ENCODE measurements around the gene HDAC1.

HDAC1 gene

DNA sequence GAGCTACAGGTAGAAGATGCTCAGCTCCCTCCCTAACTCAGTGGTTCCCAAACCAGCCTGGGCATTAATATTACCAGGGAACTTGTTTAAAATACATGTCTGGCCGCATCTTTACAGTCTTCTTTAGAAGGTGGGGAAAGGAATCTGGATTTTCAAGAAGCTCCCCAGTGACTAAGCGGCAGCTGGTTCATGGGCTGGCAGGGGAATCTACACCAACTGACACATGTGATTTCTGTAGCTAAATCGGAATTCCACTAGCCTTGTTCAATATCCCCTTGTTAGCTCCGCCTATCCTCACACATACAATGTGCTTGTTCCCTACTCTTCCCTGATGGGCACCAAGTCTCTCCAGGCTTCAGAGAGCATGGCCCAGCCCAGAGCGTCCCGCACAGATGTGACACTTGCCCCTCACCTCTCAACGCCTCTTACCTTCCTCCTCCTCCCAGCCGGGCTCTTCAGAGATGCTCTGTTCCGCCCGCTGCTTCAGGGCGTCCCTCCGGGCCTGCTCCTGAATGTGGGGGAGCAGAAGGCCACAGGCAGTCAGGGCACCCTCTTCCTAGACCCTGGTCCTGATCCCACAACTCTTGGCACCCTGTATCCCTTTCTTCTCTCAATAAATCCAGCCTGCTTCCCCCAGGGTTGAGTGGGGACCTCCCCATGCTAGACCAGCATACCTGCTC, 85.8 kb downstream of the HDAC1 start:
- DNase-seq, result no peak

DNA sequence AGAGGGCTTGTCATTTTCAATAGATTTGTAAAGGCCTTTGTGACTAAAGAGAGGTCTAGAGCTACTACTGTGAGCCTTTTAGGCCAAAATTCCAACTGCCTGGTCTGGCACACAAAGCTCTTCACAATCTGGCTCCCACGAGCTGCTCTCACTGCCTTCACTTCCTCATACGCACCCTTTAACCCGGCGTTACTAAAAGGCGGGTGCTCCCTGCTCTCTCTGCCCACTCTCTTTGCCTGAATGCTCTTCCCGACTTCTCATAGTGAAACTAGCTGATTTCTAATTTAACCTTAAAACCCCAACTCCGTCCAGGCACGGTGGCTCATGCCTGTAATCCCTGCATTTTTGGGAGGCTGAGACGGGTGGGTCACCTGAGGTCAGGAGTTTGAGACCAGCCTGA, 88.2 kb downstream of the HDAC1 start:
- no peak for DNase-seq

Measured in NCI-H774 (cell line).